SHP77 (cell line): Measurements from ENCODE around the gene SLC30A2.

Source experiments
- DNase-seq, 2 experiments: peaks; one replicate each; lab custom pipeline; 2025; lab: John Stamatoyannopoulos, UW

SLC30A2 gene

GRCh38 chr1:26041401-26041800, 4.5 kb downstream of the SLC30A2 start:
- DNase-seq: no peak

GRCh38 chr1:26038904-26039303, 7.0 kb downstream of the SLC30A2 start:
- no peak for DNase-seq

- DNase-seq: no peak
Observed at GRCh38 chr1:26038477-26038876, 7.4 kb downstream of the SLC30A2 start.

GRCh38 chr1:26037904-26038303, 8.0 kb downstream of the SLC30A2 start:
- DNase-seq: no peak

GRCh38 chr1:26036756-26037281, 9.1 kb downstream of the SLC30A2 start:
- DNase-seq: no peak

GRCh38 chr1:26035959-26036755, 9.8 kb downstream of the SLC30A2 start:
- peak; percentile 40 to 67 for DNase-seq

GRCh38 chr1:26035203-26035958, 10.5 kb downstream of the SLC30A2 start:
- DNase-seq: peak; percentile 87 to 93

GRCh38 chr1:26034504-26035202, 11.3 kb downstream of the SLC30A2 start:
- DNase-seq: no peak

- DNase-seq: no peak
Observed at GRCh38 chr1:26032656-26033357, 13.1 kb downstream of the SLC30A2 start.

GRCh38 chr1:26031611-26032220, 14.2 kb downstream of the SLC30A2 start:
- no peak for DNase-seq

GRCh38 chr1:26031196-26031595, 14.7 kb downstream of the SLC30A2 start:
- no peak for DNase-seq

GRCh38 chr1:26029864-26030481, 15.9 kb downstream of the SLC30A2 start:
- no peak for DNase-seq

- DNase-seq: no peak
Observed at GRCh38 chr1:26029054-26029863, 16.7 kb downstream of the SLC30A2 start.

- DNase-seq: no peak
Observed at GRCh38 chr1:26028490-26028980, 17.4 kb downstream of the SLC30A2 start.

GRCh38 chr1:26027716-26028489, 18.0 kb downstream of the SLC30A2 start:
- DNase-seq: no peak

- DNase-seq: no peak
Observed at GRCh38 chr1:26025517-26025916, 20.4 kb downstream of the SLC30A2 start.

GRCh38 chr1:26025060-26025459, 20.9 kb downstream of the SLC30A2 start:
- no peak for DNase-seq

- DNase-seq: no peak
Observed at GRCh38 chr1:26023826-26024225, 22.1 kb downstream of the SLC30A2 start.

GRCh38 chr1:26023009-26023408, 22.9 kb downstream of the SLC30A2 start:
- DNase-seq: no peak
